ENCODE results near the gene TDRD7.
A peak's percentile ranks its signal among the peaks of the same experiment; 100 is the strongest.

GRCh38 chr9:97501177-97501971, 89.5 kb downstream of the TDRD7 start, which contains the start of gene TMOD1:
- TF ChIP-seq, protein P1, sequence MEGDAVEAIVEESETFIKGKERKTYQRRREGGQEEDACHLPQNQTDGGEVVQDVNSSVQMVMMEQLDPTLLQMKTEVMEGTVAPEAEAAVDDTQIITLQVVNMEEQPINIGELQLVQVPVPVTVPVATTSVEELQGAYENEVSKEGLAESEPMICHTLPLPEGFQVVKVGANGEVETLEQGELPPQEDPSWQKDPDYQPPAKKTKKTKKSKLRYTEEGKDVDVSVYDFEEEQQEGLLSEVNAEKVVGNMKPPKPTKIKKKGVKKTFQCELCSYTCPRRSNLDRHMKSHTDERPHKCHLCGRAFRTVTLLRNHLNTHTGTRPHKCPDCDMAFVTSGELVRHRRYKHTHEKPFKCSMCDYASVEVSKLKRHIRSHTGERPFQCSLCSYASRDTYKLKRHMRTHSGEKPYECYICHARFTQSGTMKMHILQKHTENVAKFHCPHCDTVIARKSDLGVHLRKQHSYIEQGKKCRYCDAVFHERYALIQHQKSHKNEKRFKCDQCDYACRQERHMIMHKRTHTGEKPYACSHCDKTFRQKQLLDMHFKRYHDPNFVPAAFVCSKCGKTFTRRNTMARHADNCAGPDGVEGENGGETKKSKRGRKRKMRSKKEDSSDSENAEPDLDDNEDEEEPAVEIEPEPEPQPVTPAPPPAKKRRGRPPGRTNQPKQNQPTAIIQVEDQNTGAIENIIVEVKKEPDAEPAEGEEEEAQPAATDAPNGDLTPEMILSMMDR (optimal IDR thresholded peaks at IDR 0.05 in 1 of 3, IDR thresholded peaks at IDR 0.05 in 1 of 3, conservative IDR thresholded peaks at IDR 0.05 in 1 of 3; ENCODE audit: extremely low read depth in 1 of 3, insufficient read depth in 2 of 3, low read length in 3 of 3), result peak in 1 of 3 experiments; percentile 40
- TF ChIP-seq EZH2 (IDR thresholded peaks at IDR 0.05; ENCODE audit: low read length), result peak; percentile 70

Measured in keratinocyte (primary cell).